Endothelial cell of umbilical vein (primary cell): Measurements from ENCODE around the gene TBC1D4. TPM values are rescaled to one million over a fixed set of nuclear protein-coding genes. Genes with fewer than 3 reads are reported as not detected.

Experiments used
- BruUV-seq: library from RNA; stranded (reverse); fragments of 400-500 nt; replicated peaks from 2 replicates; lab custom pipeline; 2021; lab: Mats Ljungman, UMichigan
- CTCF ChIA-PET: fragments of 300-600, 350-600 bp; sonication (Branson Sonifier 250); formaldehyde crosslinking; loops from one replicate; lab custom pipeline; 2021; ENCODE audit warnings: antibody characterized with exemption, inconsistent platforms; lab: Charles Lee
- POLR2A ChIA-PET: fragments of 300-600, 350-600 bp; sonication (Branson Sonifier 250); formaldehyde crosslinking; loops from one replicate; lab custom pipeline; 2021; ENCODE audit warnings: antibody characterized with exemption, inconsistent platforms; lab: Charles Lee
- DNase-seq: peaks from one replicate; pipeline ENCODE4 v3.0.0-alpha.2; 2011; ENCODE audit warnings: low read depth, low spot score
- FAIRE-seq: peaks from 2 replicates; lab custom pipeline; 2011; peaks lifted over from hg19 to GRCh38; lab: Jason Lieb, UNC
- H2AFZ ChIP-seq: 2 replicates; pipeline ENCODE4 v1.6.0; 2012; ENCODE audit warnings: low read depth, low read length, control low read depth, inconsistent platforms
- H3K27ac ChIP-seq: 2 replicates; pipeline ENCODE4 v1.5.1; 2011; ENCODE audit warnings: low read depth, mild to moderate bottlenecking, control low read depth, low read length, moderate library complexity; ENCODE audit not compliant: insufficient read depth
- H3K27me3 ChIP-seq, 2 experiments: 2 replicates each; pipeline versions ENCODE4 v1.6.0 to v1.6.1; 2011; ENCODE audit warnings: low read length in 2 of 2, mixed read lengths in 1 of 2; ENCODE audit not compliant: control insufficient read depth in 2 of 2, insufficient read depth in 2 of 2
- H3K36me3 ChIP-seq, 2 experiments: 2 replicates in 1 of 2; 3 replicates in 1 of 2; pipeline ENCODE4 v1.5.1; 2011; ENCODE audit warnings: low read length in 2 of 2, mild to moderate bottlenecking in 1 of 2, moderate library complexity in 1 of 2; ENCODE audit not compliant: control insufficient read depth in 2 of 2, insufficient read depth in 2 of 2; ENCODE audit errors: extremely low read depth in 1 of 2
- H3K4me1 ChIP-seq: 3 replicates; pipeline ENCODE4 v1.5.1; 2011; ENCODE audit warnings: mild to moderate bottlenecking, low read length; ENCODE audit not compliant: control insufficient read depth, insufficient read depth; ENCODE audit errors: extremely low read depth
- H3K4me2 ChIP-seq: 2 replicates; pipeline ENCODE4 v1.6.1; 2011; ENCODE audit warnings: low read length, control low read depth, mixed read lengths; ENCODE audit not compliant: insufficient read depth
- H3K4me3 ChIP-seq, 3 experiments: fragments of 200-600 bp in 1 of 3; sonication (generic), shearing (Covaris generic) in 1 of 3; replicated peaks in 1 of 3; 2 replicates each; pipeline ENCODE4 v1.5.1; 2011 to 2016; ENCODE audit warnings: control low read depth in 3 of 3, low read length in 3 of 3, mild to moderate bottlenecking in 2 of 3, inconsistent platforms in 1 of 3, low read depth in 1 of 3, moderate library complexity in 1 of 3; ENCODE audit not compliant: insufficient read depth in 1 of 3
- H3K79me2 ChIP-seq: 2 replicates; pipeline ENCODE4 v1.6.0; 2012; ENCODE audit warnings: low read length, inconsistent platforms; ENCODE audit not compliant: control insufficient read depth, insufficient read depth
- H3K9ac ChIP-seq: replicated peaks from 2 replicates; pipeline ENCODE3; 2011; ENCODE audit warnings: low read length, control low read depth; ENCODE audit not compliant: insufficient read depth; ENCODE audit errors: extremely low read depth
- H3K9me1 ChIP-seq: replicated peaks from 3 replicates; pipeline ENCODE4 v1.6.0; 2011; ENCODE audit warnings: mild to moderate bottlenecking, low read length; ENCODE audit not compliant: control insufficient read depth, insufficient read depth; ENCODE audit errors: extremely low read depth
- H3K9me3 ChIP-seq: replicated peaks from 2 replicates; pipeline ENCODE4 v1.5.1; 2012; ENCODE audit warnings: low read length, inconsistent platforms; ENCODE audit not compliant: control insufficient read depth, insufficient read depth
- H4K20me1 ChIP-seq: replicated peaks from 2 replicates; pipeline ENCODE3; 2011; ENCODE audit warnings: mild to moderate bottlenecking, low read length; ENCODE audit not compliant: control insufficient read depth, insufficient read depth; ENCODE audit errors: extremely low read depth
- EZH2 ChIP-seq: IDR thresholded peaks from 2 replicates; pipeline ENCODE4 v1.6.1; 2012; ENCODE audit warnings: borderline replicate concordance, low read depth, mild to moderate bottlenecking, moderate library complexity, low read length, inconsistent platforms; ENCODE audit not compliant: severe bottlenecking
- FOS ChIP-seq: IDR thresholded peaks from 2 replicates; pipeline ENCODE4 v1.6.1; 2011; ENCODE audit warnings: mild to moderate bottlenecking, low read length, moderate library complexity, borderline replicate concordance; ENCODE audit not compliant: insufficient read depth
- GATA2 ChIP-seq: IDR thresholded peaks from 2 replicates; pipeline ENCODE4 v1.7.0; 2011; ENCODE audit warnings: low read depth, mild to moderate bottlenecking, moderate library complexity, mixed read lengths, low read length; ENCODE audit not compliant: insufficient read length, insufficient read depth
- JUN ChIP-seq: IDR thresholded peaks from 2 replicates; pipeline ENCODE4 v1.6.1; 2011; ENCODE audit warnings: borderline replicate concordance, low read depth; ENCODE audit not compliant: insufficient read length, insufficient read depth
- MYC ChIP-seq: IDR thresholded peaks from one replicate; pipeline ENCODE4 v1.6.1; 2011; ENCODE audit warnings: mild to moderate bottlenecking, low read depth, low read length
- POLR2A ChIP-seq: IDR thresholded peaks from 2 replicates; pipeline ENCODE4 v1.6.1; 2012; ENCODE audit warnings: low read depth, mild to moderate bottlenecking, control low read depth, low read length
- POLR2AphosphoS5 ChIP-seq: IDR thresholded peaks from 2 replicates; pipeline ENCODE4 v1.6.1; 2012; ENCODE audit warnings: low read depth, mild to moderate bottlenecking, control low read depth, low read length, moderate library complexity; ENCODE audit not compliant: insufficient read depth
- dilution Hi-C: fragments of 300-500 bp; cut with MboI; formaldehyde crosslinking; loops from one replicate; pipeline ENCODE4 v1.15.0; 2019; ENCODE audit warnings: low sequenced_read_pairs; ENCODE audit not compliant: extremely low pct_ligation_motif_present
- intact Hi-C: fragments of 100-400 bp; cut with micrococcal nuclease; formaldehyde crosslinking; loops from one replicate; pipeline ENCODE4 v1.10.0; 2022
- polyA plus RNA-seq, 4 experiments: library from polyadenylated mRNA; depleted of rRNA in 3 of 4; stranded (reverse) in 3 of 4; unstranded in 1 of 4; fragments of >200 nt; gene quantifications; 2 replicates each; pipeline versions ENCODE4 v1.2.1 to v1.2.3, GENCODE V29; 2011 to 2012; ENCODE audit warnings: missing spikeins in 1 of 4
- total RNA-seq: library from RNA; stranded (reverse); gene quantifications from 2 replicates; pipeline ENCODE4 v1.2.3, GENCODE V29; 2021
- TF ChIP-seq, protein P1 (sequence below), 2 donors: IDR thresholded peaks; 1 replicate in 1 of 2; 2 replicates in 1 of 2; pipeline ENCODE4 v1.5.1; 2011; ENCODE audit warnings: low read length in 2 of 2, mild to moderate bottlenecking in 2 of 2, moderate library complexity in 2 of 2, control low read depth in 1 of 2, inconsistent platforms in 1 of 2, low read depth in 1 of 2; ENCODE audit not compliant: insufficient read depth in 1 of 2; ENCODE audit errors: extremely low read depth in 1 of 2
- TF ChIP-seq, protein P2 (sequence below): IDR thresholded peaks from 2 replicates; pipeline ENCODE4 v1.6.1; 2011; ENCODE audit not compliant: insufficient read depth, insufficient read length

The TBC1D4 gene
- total and polyA plus RNA-seq, 2 donors (not counting 3 experiments of a cell fraction or from before 2014, with no cell fraction given): 58.3 to 81.0 TPM

DNA sequence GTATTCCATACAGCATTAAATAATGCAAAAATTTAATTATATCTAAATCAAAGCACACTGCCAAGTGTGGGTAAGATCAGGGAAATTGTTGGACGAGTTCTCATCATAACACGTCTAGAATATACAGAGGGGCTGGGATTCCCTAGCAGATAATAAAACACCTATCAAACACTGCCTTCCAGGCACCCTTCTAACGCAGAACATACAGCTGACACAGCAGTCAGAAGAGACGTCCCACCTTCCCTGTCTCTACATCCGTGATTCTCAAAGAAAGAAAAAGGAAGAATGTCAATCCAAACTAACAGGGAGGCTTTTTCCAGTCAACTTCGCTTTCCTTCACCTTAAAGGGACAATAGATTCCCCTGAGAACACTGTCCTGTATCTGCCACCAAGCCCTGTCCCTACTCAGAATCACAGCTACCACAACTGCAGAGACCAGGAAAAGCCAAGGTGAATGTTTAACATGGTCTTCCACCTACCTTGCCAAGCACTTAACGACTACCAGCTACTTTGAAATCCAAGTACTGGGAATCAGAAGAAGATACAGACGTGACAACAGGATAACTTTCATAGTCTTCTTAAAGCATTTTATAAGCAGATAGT lies 38.5 kb downstream of the TBC1D4 start:
- Histone ChIP-seq H3K36me3 (no peaks in the 10 kb centered on the region), H2AFZ (no peak overlapping the region), H3K9me1 (peaks cover 3% of the 10 kb centered on the region), H3K4me1 (peaks cover 2% of the 10 kb centered on the region), H3K79me2 (peaks cover 2% of the 10 kb centered on the region), H3K4me3 (no peak overlapping the region), H3K4me2 (no peak overlapping the region), H3K9ac (no peak overlapping the region), H4K20me1 (no peaks in the 10 kb centered on the region), H3K9me3 (no peaks in the 10 kb centered on the region), H3K27me3 (no peaks in the 10 kb centered on the region), H3K27ac (no peak overlapping the region)
- FAIRE-seq (no peak), DNase-seq (no peak)
- ChIA-PET POLR2A (no interaction called here), CTCF (interaction anchor here (0.8 to 1.2 kb wide), 2 partner anchors 39 to 71 kb away, joined by 3 to 4 read pairs; partner anchors contain the start of gene TBC1D4)
- BruUV-seq: no TSS peak
- no peak for TF ChIP-seq FOS
- TF ChIP-seq JUN: no peak
- no peak for TF ChIP-seq GATA2
- TF ChIP-seq, protein P1, sequence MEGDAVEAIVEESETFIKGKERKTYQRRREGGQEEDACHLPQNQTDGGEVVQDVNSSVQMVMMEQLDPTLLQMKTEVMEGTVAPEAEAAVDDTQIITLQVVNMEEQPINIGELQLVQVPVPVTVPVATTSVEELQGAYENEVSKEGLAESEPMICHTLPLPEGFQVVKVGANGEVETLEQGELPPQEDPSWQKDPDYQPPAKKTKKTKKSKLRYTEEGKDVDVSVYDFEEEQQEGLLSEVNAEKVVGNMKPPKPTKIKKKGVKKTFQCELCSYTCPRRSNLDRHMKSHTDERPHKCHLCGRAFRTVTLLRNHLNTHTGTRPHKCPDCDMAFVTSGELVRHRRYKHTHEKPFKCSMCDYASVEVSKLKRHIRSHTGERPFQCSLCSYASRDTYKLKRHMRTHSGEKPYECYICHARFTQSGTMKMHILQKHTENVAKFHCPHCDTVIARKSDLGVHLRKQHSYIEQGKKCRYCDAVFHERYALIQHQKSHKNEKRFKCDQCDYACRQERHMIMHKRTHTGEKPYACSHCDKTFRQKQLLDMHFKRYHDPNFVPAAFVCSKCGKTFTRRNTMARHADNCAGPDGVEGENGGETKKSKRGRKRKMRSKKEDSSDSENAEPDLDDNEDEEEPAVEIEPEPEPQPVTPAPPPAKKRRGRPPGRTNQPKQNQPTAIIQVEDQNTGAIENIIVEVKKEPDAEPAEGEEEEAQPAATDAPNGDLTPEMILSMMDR (IDR thresholded peaks at IDR 0.05; ENCODE audit: extremely low read depth in 1 of 2, insufficient read depth in 1 of 2, low read depth in 1 of 2, low read length in 2 of 2): no peak
- TF ChIP-seq EZH2: no peak
- no peak for TF ChIP-seq POLR2AphosphoS5
- no peak for TF ChIP-seq MYC
- TF ChIP-seq POLR2A: no peak
- TF ChIP-seq, protein P2, sequence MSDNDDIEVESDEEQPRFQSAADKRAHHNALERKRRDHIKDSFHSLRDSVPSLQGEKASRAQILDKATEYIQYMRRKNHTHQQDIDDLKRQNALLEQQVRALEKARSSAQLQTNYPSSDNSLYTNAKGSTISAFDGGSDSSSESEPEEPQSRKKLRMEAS: no peak
- dilution Hi-C loops (no loop called here), intact Hi-C loops (no loop called here)
